D721Med (cell line): ENCODE results near the gene MPL.

Experiments
- DNase-seq: peaks from one replicate; pipeline ENCODE4 v3.0.0; 2011; ENCODE audit warnings: low spot score; ENCODE audit not compliant: insufficient read length
- FAIRE-seq: peaks from 2 replicates; lab custom pipeline; 2011; peaks lifted over from hg19 to GRCh38; lab: Jason Lieb, UNC
- CTCF ChIP-seq: IDR thresholded peaks from 2 replicates; pipeline ENCODE4 v1.5.1; 2012; ENCODE audit warnings: mild to moderate bottlenecking, control low read depth; ENCODE audit not compliant: insufficient read depth; ENCODE audit errors: missing control alignments

MPL gene

DNA sequence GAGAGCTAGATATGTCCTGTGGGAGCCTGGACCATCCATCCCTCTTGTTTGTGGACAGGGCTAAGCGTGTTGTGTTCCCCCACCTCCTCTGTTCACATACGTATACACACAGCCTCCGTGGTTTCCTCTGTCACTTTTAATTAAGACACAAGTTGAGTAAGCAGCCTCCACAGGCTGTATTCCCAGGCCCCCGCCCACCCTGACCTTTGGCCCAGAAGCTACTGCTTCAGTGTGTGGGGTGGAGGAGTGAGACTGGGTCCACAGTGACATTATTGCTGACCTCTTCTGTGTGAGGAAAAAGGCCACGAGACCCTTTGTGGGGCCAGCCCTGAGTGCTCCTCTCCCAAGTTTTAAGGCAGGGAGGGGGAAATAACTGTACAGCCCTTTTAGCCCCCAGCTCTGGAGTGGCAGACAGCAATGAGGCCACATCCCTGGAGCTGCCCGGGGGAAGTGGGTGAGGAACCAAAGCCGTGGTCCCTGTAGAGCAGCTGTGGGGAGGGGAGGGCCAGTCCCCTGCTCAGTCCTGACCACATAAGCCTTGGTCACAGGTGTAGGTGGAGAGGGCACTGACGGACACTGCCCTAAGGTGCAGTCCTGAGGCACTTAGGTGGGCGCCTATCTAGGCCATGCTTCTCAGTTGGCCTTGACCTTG, 25.8 kb downstream of the MPL start:
- no peak for DNase-seq
- no peak for TF ChIP-seq CTCF
- no peak for FAIRE-seq

DNA sequence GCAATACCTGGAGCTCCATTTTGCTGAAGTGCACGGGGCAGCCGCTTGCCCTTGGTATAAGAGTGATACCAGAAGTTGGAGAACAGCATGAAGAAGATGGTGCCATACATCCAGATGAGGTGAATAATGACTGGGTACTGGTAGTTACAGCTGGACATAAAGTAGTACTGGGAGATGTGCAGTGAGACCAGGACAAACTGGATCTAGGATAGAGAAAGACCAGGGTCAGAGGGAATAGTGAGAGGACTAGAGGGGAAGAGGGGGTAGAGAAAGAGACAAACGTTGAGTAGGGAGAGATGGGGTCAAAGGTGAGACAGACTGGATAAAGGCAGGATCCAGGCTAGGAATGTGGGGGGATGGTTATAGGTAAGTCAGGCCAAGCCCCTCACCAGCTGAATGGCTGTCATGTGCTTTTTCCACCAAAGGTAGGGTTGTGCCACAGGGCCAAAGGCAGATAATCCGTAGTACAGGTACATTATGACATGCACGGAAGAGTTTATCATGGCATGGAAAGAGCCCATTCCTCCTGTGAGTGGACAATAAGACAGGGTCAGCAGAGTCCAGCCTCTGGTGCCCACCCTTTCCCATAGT, 26.4 kb downstream of the MPL start:
- TF ChIP-seq CTCF, result no peak
- FAIRE-seq, result no peak
- no peak for DNase-seq

DNA sequence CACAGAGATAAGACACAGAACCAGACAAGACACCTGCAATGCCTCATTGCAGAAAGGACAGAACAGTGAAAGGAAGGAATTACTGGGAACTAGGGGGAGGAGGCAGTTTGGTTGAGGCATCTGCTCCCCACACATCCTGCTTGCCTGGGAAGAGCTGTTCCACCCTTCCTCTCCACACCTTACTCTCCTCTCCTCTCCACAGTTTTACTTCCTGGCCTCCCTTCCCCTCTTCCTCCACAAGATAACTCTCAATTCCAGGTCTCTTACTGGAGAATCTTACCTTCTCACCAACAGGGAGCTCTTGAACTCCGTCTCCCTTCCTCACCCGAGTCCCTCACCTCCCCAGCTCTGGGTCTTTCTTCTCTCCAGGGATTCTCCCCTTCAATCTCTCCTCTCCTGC, 28.1 kb downstream of the MPL start:
- no peak for FAIRE-seq
- no peak for TF ChIP-seq CTCF
- no peak for DNase-seq

DNA sequence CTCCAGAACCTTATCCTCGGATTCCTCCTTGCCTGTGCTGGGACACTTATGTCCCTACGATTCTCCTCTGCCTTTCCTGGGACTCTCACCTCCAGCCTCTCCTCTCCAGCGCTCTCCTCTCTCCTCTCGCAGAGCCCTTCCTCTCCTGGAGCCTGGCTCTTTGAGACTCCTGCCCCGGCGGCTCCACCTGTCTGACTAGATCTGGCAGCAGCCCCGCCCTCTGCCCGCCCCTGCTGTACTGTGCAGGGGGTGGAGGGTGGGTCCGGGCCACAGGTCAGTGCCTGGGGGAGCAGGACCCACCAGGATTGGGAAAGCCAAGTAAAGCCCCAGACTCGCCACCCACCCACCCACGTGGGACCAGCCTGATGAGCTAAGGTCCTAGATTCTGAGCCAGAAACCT, 28.6 kb downstream of the MPL start:
- DNase-seq, result no peak
- FAIRE-seq, result no peak
- no peak for TF ChIP-seq CTCF

GRCh38 chr1:43366601-43367025, 29.0 kb downstream of the MPL start:
- DNase-seq (no peak), FAIRE-seq (no peak)
- TF ChIP-seq CTCF, result no peak

DNA sequence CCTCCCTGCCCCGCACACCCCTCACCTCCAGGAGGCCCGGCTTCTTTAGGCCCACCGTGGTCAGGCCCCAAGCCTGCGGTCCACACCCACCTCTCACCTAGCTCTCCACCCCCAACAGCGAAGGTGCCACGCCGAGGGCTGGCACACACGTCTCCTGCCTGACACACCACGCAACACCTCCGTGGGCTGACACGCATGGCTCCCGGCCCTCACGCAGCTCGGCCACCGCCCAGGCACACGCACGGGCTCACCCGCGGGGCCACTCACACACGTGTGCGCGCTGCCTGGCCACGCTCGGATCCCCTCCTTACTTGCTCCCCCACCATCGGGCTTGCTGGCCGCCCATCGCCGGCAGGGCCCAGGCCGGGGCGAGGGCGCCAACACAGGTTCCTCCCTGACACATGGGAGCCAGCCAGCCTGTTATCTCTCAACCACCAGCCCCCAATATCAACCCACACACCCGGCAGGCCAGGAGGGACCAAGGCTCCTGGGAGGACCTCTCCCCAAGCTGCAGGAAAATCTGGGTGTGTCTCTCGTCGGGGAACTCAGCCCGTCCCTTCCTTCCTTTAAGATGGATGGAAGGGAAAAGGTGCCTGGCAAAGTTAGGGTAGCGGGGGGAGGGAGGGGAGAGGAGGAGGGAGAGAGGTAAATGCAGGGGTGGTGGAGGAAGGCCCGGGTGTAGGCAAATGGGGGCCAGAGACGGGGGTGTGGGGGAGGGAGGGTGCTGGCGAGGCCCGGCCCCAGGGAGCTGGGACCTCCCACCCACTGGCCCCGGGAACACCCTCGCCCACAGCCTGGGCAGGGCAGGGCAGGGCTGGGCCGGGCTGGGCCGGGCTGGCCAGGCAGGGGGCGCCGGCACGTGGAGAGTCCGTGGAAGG, 29.6 kb downstream of the MPL start:
- FAIRE-seq (no peak), DNase-seq (no peak)
- no peak for TF ChIP-seq CTCF
